Esophagus muscularis mucosa (tissue), 4 donors: ENCODE data around the gene ENO3. TPM values are rescaled to one million over a fixed set of nuclear protein-coding genes. Genes with fewer than 3 reads are reported as not detected.
A peak's percentile ranks its signal among the peaks of the same experiment; 100 is the strongest.

Source experiments
- DNase-seq: peaks from one replicate; pipeline ENCODE4 v3.0.0-alpha.2; 2017; ENCODE audit errors: extremely low spot score
- H3K27ac ChIP-seq, 4 donors: fragments of 200-600 bp; sonication (generic); replicated peaks in 1 of 4; 1 replicate in 3 of 4; 2 replicates in 1 of 4; pipeline ENCODE4 v1.5.1; 2016 to 2019; ENCODE audit warnings: mild to moderate bottlenecking in 1 of 4
- H3K27me3 ChIP-seq, 4 donors: fragments of 200-600 bp; sonication (generic); one replicate each; pipeline versions ENCODE4 v1.5.1 to v1.6.0; 2016 to 2019
- H3K36me3 ChIP-seq, 4 donors: fragments of 200-600 bp; sonication (generic); one replicate each; pipeline ENCODE4 v1.5.1; 2016 to 2019
- H3K4me1 ChIP-seq, 4 donors: fragments of 200-600 bp; sonication (generic); one replicate each; pipeline ENCODE4 v1.5.1; 2016 to 2019
- H3K4me3 ChIP-seq, 4 donors: fragments of 200-600 bp; sonication (generic); 1 replicate in 2 of 4; 2 replicates in 2 of 4; pipeline ENCODE4 v1.5.1; 2016 to 2019; ENCODE audit warnings: mild to moderate bottlenecking in 4 of 4, moderate library complexity in 1 of 4
- H3K9me3 ChIP-seq, 4 donors: fragments of 200-600 bp; sonication (generic); 1 replicate in 3 of 4; 2 replicates in 1 of 4; pipeline ENCODE4 v1.5.1; 2016 to 2019
- CTCF ChIP-seq, 3 experiments: fragments of 200-600 bp in 2 of 3; fragments of 450-650 bp in 1 of 3; sonication (generic) in 2 of 3; IDR thresholded peaks; one replicate each; pipeline ENCODE4 v1.5.1; 2017 to 2019; ENCODE audit warnings: antibody characterized with exemption in 3 of 3, mild to moderate bottlenecking in 2 of 3, moderate library complexity in 1 of 3
- EP300 ChIP-seq: sonication (generic); formaldehyde crosslinking; IDR thresholded peaks from one replicate; pipeline ENCODE4 v1.6.1; 2017; ENCODE audit warnings: antibody characterized with exemption
- POLR2A ChIP-seq: fragments of 450-650 bp; IDR thresholded peaks from one replicate; pipeline ENCODE4 v1.6.1; 2017; ENCODE audit warnings: antibody characterized with exemption, moderate library complexity, mild to moderate bottlenecking, low read depth
- POLR2AphosphoS5 ChIP-seq, 2 donors: sonication (generic); formaldehyde crosslinking; IDR thresholded peaks; one replicate each; pipeline ENCODE4 v1.6.1; 2017; ENCODE audit warnings: antibody characterized with exemption in 2 of 2
- WGBS: methylation state at CpG from one replicate; pipeline ENCODE4 v1.1.5; 2018; 5-methylcytosine and 5-hydroxymethylcytosine counted together
- intact Hi-C: fragments of 100-400 bp; cut with DNase I; formaldehyde crosslinking; loops from one replicate; pipeline ENCODE4 v1.15.1; 2023
- small RNA-seq, 3 donors: library from RNA; depleted of rRNA; stranded (forward); fragments of <200 nt; gene quantifications; one replicate each; pipeline ENCODE3, GENCODE V24; 2016
- total RNA-seq, 4 donors: library from RNA; depleted of rRNA; stranded (reverse); fragments of >200 nt; gene quantifications; one replicate each; pipeline versions ENCODE4 v1.1.0 to v1.2.1, GENCODE V29; 2016

The ENO3 gene
- total RNA-seq, 4 donors from 2014 or later, result 1.2 to 7.2 (median 2.1) TPM

GRCh38 chr17:4999430-5000093 lies 48.6 kb downstream of the ENO3 start:
- H3K27me3 ChIP-seq, result no peaks in the 10 kb centered on the region
- intact Hi-C loops, result no loop called here
- 63% methylated on average over 11 of the region's 12 CpGs for WGBS
- H3K9me3 ChIP-seq, result no peaks in the 10 kb centered on the region
- peaks cover 32 to 40% (median 35%) of the 10 kb centered on the region in 4 donors for H3K4me1 ChIP-seq
- H3K4me3 ChIP-seq, result peak overlapping the region; percentile 90 to 99 (median 96)
- no peak for TF ChIP-seq POLR2A
- TF ChIP-seq POLR2AphosphoS5 (IDR thresholded peaks at IDR 0.05), result no peak
- no peak for TF ChIP-seq CTCF (IDR thresholded peaks at IDR 0.05)
- TF ChIP-seq EP300, result no peak
- H3K27ac ChIP-seq, result peak overlapping the region; percentile 90 to 99 (median 96)
- no peak for DNase-seq
- H3K36me3 ChIP-seq, result peaks cover 36 to 40% (median 37%) of the 10 kb centered on the region in 4 donors

GRCh38 chr17:5000237-5000639 lies 49.3 kb downstream of the ENO3 start:
- intact Hi-C loops, result no loop called here
- H3K27me3 ChIP-seq, result no peaks in the 10 kb centered on the region
- DNase-seq, result no peak
- H3K27ac ChIP-seq, result peak overlapping the region; percentile 90 to 99 (median 96)
- H3K4me3 ChIP-seq, result peak overlapping the region; percentile 90 to 99 (median 96)
- H3K4me1 ChIP-seq, result peaks cover 32 to 40% (median 35%) of the 10 kb centered on the region in 4 donors
- TF ChIP-seq POLR2A (peak; percentile 67), CTCF (IDR thresholded peaks at IDR 0.05) (no peak), POLR2AphosphoS5 (IDR thresholded peaks at IDR 0.05) (peak; percentile 69 to 71)
- H3K36me3 ChIP-seq, result peaks cover 43 to 47% (median 44%) of the 10 kb centered on the region in 4 donors
- H3K9me3 ChIP-seq, result no peaks in the 10 kb centered on the region
- 31% methylated on average over 11 of the region's 11 CpGs for WGBS

GRCh38 chr17:5002121-5002788 lies 51.3 kb downstream of the ENO3 start:
- Histone ChIP-seq H3K27me3 (no peaks in the 10 kb centered on the region), H3K9me3 (no peaks in the 10 kb centered on the region), H3K27ac (no peak overlapping the region), H3K4me3 (no peak overlapping the region), H3K36me3 (peaks cover 63 to 67% (median 64%) of the 10 kb centered on the region in 4 donors), H3K4me1 (peaks cover 25 to 31% (median 27%) of the 10 kb centered on the region in 4 donors)
- 91% methylated on average over 16 of the region's 20 CpGs for WGBS
- DNase-seq, result no peak
- no peak for TF ChIP-seq POLR2AphosphoS5 (IDR thresholded peaks at IDR 0.05)
- no peak for TF ChIP-seq CTCF (IDR thresholded peaks at IDR 0.05)
- no peak for TF ChIP-seq EP300
- no peak for TF ChIP-seq POLR2A
- intact Hi-C loops, result no loop called here

GRCh38 chr17:5003214-5003867 lies 52.4 kb downstream of the ENO3 start:
- intact Hi-C loops, result no loop called here
- Histone ChIP-seq H3K36me3 (peaks cover 74 to 78% (median 75%) of the 10 kb centered on the region in 4 donors), H3K4me1 (peaks cover 25 to 30% (median 26%) of the 10 kb centered on the region in 4 donors), H3K27me3 (no peaks in the 10 kb centered on the region), H3K4me3 (no peak overlapping the region), H3K9me3 (no peaks in the 10 kb centered on the region), H3K27ac (no peak overlapping the region)
- no peak for DNase-seq
- TF ChIP-seq EP300 (no peak), POLR2A (no peak), POLR2AphosphoS5 (IDR thresholded peaks at IDR 0.05) (no peak), CTCF (IDR thresholded peaks at IDR 0.05) (no peak)
- WGBS, result 91% methylated on average over 18 of the region's 18 CpGs

Small RNAs within 50 kb of the gene (small RNA-seq; reads per million reads assigned to genes)
- gene MIR6864 (0 to 0.51 (median 0.25) reads per million in 3 donors), gene MIR6865 (0 reads per million in 3 donors)

Other genes starting within 250 kb of the ENO3 start
- gene PELP1, start 247.0 kb upstream of the ENO3 start, total RNA-seq, result 10 to 100 TPM; 17.0 to 35.0 (median 24.0) TPM
- gene ARRB2, start 240.5 kb upstream of the ENO3 start, total RNA-seq, result 10 to 100 TPM; 25.4 to 41.4 (median 31.4) TPM
- gene MED11, start 219.7 kb upstream of the ENO3 start, total RNA-seq, result 10 to 100 TPM; 23.3 to 36.4 (median 26.6) TPM
- under 1 TPM in 3 of 4 donors, not detected in 1; 0.23 to 0.50 (median 0.42) TPM for gene ZMYND15, start 211.3 kb upstream of the ENO3 start, total RNA-seq
- gene CXCL16, start 211.2 kb upstream of the ENO3 start, total RNA-seq, result 10 to 100 TPM in 2 of 4 donors, 1 to 10 TPM in 2; 5.8 to 21.7 (median 9.4) TPM
- gene TM4SF5, start 179.2 kb upstream of the ENO3 start, total RNA-seq, result not detected
- 1 to 10 TPM in 3 of 4 donors, under 1 TPM in 1; 0.86 to 3.3 (median 2.6) TPM for gene VMO1, start 164.8 kb upstream of the ENO3 start, total RNA-seq
- not detected for gene GLTPD2, start 162.2 kb upstream of the ENO3 start, total RNA-seq
- 100 to 1,000 TPM; 162 to 205 (median 190) TPM for gene PSMB6, start 155.0 kb upstream of the ENO3 start, total RNA-seq
- gene PLD2, start 144.0 kb upstream of the ENO3 start, total RNA-seq, result 10 to 100 TPM in 3 of 4 donors, 1 to 10 TPM in 1; 9.6 to 15.2 (median 12.0) TPM
- 10 to 100 TPM; 28.8 to 55.2 (median 38.8) TPM for gene MINK1, start 117.8 kb upstream of the ENO3 start, total RNA-seq
- 1 to 10 TPM in 2 of 4 donors, under 1 TPM in 2; 0.32 to 1.5 (median 0.88) TPM for gene C17orf107, start 51.6 kb upstream of the ENO3 start, total RNA-seq
- 1 to 10 TPM in 1 of 4 donors, under 1 TPM in 2, not detected in 1; 0.13 to 1.2 (median 0.63) TPM for gene CHRNE, start 48.0 kb upstream of the ENO3 start, total RNA-seq
- under 1 TPM in 1 of 4 donors, not detected in 3; 0.33 TPM for gene GP1BA, start 18.8 kb upstream of the ENO3 start, total RNA-seq
- 10 to 100 TPM; 38.8 to 73.4 (median 55.5) TPM for gene SLC25A11, start 11.1 kb upstream of the ENO3 start, total RNA-seq
- 10 to 100 TPM; 59.8 to 96.3 (median 69.5) TPM for gene RNF167, start 10.9 kb upstream of the ENO3 start, total RNA-seq
- 1,000 to 10,000 TPM; 1,019 to 1,635 (median 1,341) TPM for gene PFN1, start 2.6 kb upstream of the ENO3 start, total RNA-seq
- gene SPAG7, start 16.7 kb downstream of the ENO3 start, total RNA-seq, result 10 to 100 TPM; 45.5 to 74.7 (median 63.6) TPM
- gene CAMTA2, start 36.6 kb downstream of the ENO3 start, total RNA-seq, result 10 to 100 TPM; 24.0 to 48.2 (median 28.4) TPM
- gene INCA1, start 46.4 kb downstream of the ENO3 start, total RNA-seq, result 1 to 10 TPM; 1.3 to 4.6 (median 3.0) TPM
- 100 to 1,000 TPM; 157 to 251 (median 187) TPM for gene KIF1C, start 46.8 kb downstream of the ENO3 start, total RNA-seq
- not detected for gene SLC52A1, start 84.3 kb downstream of the ENO3 start, total RNA-seq
- gene ZFP3, start 127.3 kb downstream of the ENO3 start, total RNA-seq, result 1 to 10 TPM; 4.1 to 6.2 (median 5.3) TPM
- gene ZNF232, start 160.8 kb downstream of the ENO3 start, total RNA-seq, result 10 to 100 TPM in 2 of 4 donors, 1 to 10 TPM in 2; 8.4 to 12.5 (median 10.8) TPM
- 1 to 10 TPM in 1 of 4 donors, under 1 TPM in 2, not detected in 1; 0.06 to 2.9 (median 0.33) TPM for gene USP6, start 164.9 kb downstream of the ENO3 start, total RNA-seq
- gene ZNF594, start 240.7 kb downstream of the ENO3 start, total RNA-seq, result 10 to 100 TPM in 2 of 4 donors, 1 to 10 TPM in 2; 7.5 to 13.3 (median 9.6) TPM